ENCODE measurements around the gene CLRN2. TPM values are rescaled to one million over a fixed set of nuclear protein-coding genes. Genes with fewer than 3 reads are reported as not detected.

Gene CLRN2
- total and polyA plus RNA-seq, 2 of the 4 experiments (the other 2 are of a cell fraction) = not detected

DNA sequence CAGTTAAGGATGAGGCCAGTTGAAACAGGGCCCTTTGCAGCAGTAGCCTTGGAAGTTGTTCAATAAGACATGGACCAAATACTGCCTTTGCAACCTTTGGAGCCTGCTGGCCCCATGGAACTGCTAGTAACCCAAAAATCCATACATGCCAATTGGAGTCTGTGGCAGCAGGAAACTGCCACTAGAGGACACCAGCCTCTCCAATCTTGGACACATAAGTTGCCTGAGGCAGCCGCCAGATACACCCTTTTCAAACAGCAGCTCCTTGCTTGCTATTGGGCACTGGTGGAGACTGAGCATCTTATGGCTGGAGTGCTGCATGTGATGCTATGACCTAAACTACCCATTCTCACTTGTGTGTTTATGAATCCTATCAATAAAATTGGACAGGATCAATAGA, 47.2 kb downstream of the CLRN2 start:
- Histone ChIP-seq H3K4me1 (ENCODE audit: control insufficient read depth, insufficient read depth, low read length) (no peaks in the 10 kb centered on the region), H2AK9ac (replicated peaks; ENCODE audit: low read depth, low read length, poor library complexity) (no peak overlapping the region), H2AK5ac (ENCODE audit: low read depth, low read length) (no peak overlapping the region), H3K36me3 (ENCODE audit: control insufficient read depth, insufficient read depth, low read length) (no peaks in the 10 kb centered on the region), H2AFZ (replicated peaks; ENCODE audit: low read length, poor library complexity) (no peak overlapping the region), H4K8ac (ENCODE audit: low read depth in 2 of 2, low read length in 2 of 2) (no peak overlapping the region), H2BK120ac (ENCODE audit: low read depth, low read length) (no peak overlapping the region), H3K9me1 (ENCODE audit: insufficient read depth, low read length) (no peaks in the 10 kb centered on the region), H3K23ac (ENCODE audit: low read depth, low read length) (no peak overlapping the region), H3K4ac (ENCODE audit: low read depth, low read length) (no peak overlapping the region), H2BK5ac (ENCODE audit: low read depth, low read length, poor library complexity, severe bottlenecking) (no peak overlapping the region), H4K5ac (ENCODE audit: low read depth, low read length) (no peak overlapping the region), H4K20me1 (ENCODE audit: insufficient read depth, low read length) (no peaks in the 10 kb centered on the region), H3K9ac (ENCODE audit: low read depth, low read length) (no peak overlapping the region), H3K27ac (ENCODE audit: insufficient read depth, low read length) (no peak overlapping the region), H2BK15ac (ENCODE audit: low read depth, low read length) (no peak overlapping the region), H3K4me3 (ENCODE audit: insufficient read depth, low read depth, low read length) (no peak overlapping the region), H3K18ac (ENCODE audit: low read depth, low read length) (no peak overlapping the region), H3K14ac (replicated peaks; ENCODE audit: low read depth, low read length) (no peak overlapping the region), H3K4me2 (ENCODE audit: low read depth, low read length) (no peak overlapping the region), H2BK20ac (ENCODE audit: low read depth, low read length) (no peak overlapping the region), H3K27me3 (ENCODE audit: control insufficient read depth, insufficient read depth, low read length) (peaks cover 3% of the 10 kb centered on the region; the same call in 1 of the 2 replicates), H4K91ac (ENCODE audit: insufficient read depth, low read depth, low read length) (no peak overlapping the region), H3K56ac (ENCODE audit: extremely low read depth, insufficient read depth, low read length) (no peak overlapping the region), H3K79me1 (ENCODE audit: low read depth in 1 of 2, low read length in 2 of 2) (no peaks in the 10 kb centered on the region), H3K9me3 (ENCODE audit: control insufficient read depth, insufficient read depth, low read length) (no peaks in the 10 kb centered on the region)
- intact Hi-C loops (cut with micrococcal nuclease) = no loop called here
- no peak for ATAC-seq (ENCODE audit: low read depth)
- CTCF ChIA-PET = no interaction called here
- in situ Hi-C loops (cut with MboI; ENCODE audit: low sequenced_read_pairs) = no loop called here
- no TSS peak for BruUV-seq (replicated peaks)
- no peak for DNase-seq
- dilution Hi-C loops (cut with HindIII; ENCODE audit: low sequenced_read_pairs, unreplicated experiment) = no loop called here
- WGBS, 2 experiments (ENCODE audit: extremely low coverage in 2 of 2, insufficient read length in 1 of 2) = no CpG with 5 or more reads among the region's 1 CpG
- POLR2A ChIA-PET (ENCODE audit: unreplicated experiment) = no interaction called here
- TF ChIP-seq, protein P1, sequence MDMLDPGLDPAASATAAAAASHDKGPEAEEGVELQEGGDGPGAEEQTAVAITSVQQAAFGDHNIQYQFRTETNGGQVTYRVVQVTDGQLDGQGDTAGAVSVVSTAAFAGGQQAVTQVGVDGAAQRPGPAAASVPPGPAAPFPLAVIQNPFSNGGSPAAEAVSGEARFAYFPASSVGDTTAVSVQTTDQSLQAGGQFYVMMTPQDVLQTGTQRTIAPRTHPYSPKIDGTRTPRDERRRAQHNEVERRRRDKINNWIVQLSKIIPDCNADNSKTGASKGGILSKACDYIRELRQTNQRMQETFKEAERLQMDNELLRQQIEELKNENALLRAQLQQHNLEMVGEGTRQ (IDR thresholded peaks at IDR 0.05; ENCODE audit: low read depth, low read length) = no peak
- no peak for TF ChIP-seq CHD1 (IDR thresholded peaks at IDR 0.05; ENCODE audit: low read depth, low read length)
- TF ChIP-seq MXI1 (IDR thresholded peaks at IDR 0.05; ENCODE audit: borderline replicate concordance, low read depth, low read length) = no peak
- TF ChIP-seq, protein P2, sequence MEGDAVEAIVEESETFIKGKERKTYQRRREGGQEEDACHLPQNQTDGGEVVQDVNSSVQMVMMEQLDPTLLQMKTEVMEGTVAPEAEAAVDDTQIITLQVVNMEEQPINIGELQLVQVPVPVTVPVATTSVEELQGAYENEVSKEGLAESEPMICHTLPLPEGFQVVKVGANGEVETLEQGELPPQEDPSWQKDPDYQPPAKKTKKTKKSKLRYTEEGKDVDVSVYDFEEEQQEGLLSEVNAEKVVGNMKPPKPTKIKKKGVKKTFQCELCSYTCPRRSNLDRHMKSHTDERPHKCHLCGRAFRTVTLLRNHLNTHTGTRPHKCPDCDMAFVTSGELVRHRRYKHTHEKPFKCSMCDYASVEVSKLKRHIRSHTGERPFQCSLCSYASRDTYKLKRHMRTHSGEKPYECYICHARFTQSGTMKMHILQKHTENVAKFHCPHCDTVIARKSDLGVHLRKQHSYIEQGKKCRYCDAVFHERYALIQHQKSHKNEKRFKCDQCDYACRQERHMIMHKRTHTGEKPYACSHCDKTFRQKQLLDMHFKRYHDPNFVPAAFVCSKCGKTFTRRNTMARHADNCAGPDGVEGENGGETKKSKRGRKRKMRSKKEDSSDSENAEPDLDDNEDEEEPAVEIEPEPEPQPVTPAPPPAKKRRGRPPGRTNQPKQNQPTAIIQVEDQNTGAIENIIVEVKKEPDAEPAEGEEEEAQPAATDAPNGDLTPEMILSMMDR (conservative IDR thresholded peaks at IDR 0.05; ENCODE audit: low read depth, low read length) = no peak
- TF ChIP-seq, protein P3, sequence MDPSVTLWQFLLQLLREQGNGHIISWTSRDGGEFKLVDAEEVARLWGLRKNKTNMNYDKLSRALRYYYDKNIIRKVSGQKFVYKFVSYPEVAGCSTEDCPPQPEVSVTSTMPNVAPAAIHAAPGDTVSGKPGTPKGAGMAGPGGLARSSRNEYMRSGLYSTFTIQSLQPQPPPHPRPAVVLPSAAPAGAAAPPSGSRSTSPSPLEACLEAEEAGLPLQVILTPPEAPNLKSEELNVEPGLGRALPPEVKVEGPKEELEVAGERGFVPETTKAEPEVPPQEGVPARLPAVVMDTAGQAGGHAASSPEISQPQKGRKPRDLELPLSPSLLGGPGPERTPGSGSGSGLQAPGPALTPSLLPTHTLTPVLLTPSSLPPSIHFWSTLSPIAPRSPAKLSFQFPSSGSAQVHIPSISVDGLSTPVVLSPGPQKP (IDR thresholded peaks at IDR 0.05; ENCODE audit: borderline replicate concordance, low read depth, low read length) = no peak
- no peak for TF ChIP-seq RAD21 (IDR thresholded peaks at IDR 0.05; ENCODE audit: low read length)
- no peak for TF ChIP-seq MAZ (IDR thresholded peaks at IDR 0.05; ENCODE audit: borderline replicate concordance, low read depth, low read length)
- no peak for TF ChIP-seq NFE2L2 (IDR thresholded peaks at IDR 0.05; ENCODE audit: low read depth, low read length)
- no peak for TF ChIP-seq POLR2A (IDR thresholded peaks at IDR 0.05; ENCODE audit: low read depth, low read length)
- no peak for TF ChIP-seq CEBPB (IDR thresholded peaks at IDR 0.05; ENCODE audit: low read depth, low read length)
- no peak for TF ChIP-seq RCOR1 (IDR thresholded peaks at IDR 0.05; ENCODE audit: insufficient replicate concordance, low read length)
- no peak for TF ChIP-seq MAFK (IDR thresholded peaks at IDR 0.05; ENCODE audit: low read depth, low read length)
- TF ChIP-seq FOS (IDR thresholded peaks at IDR 0.05; ENCODE audit: low read depth, low read length) = no peak
- TF ChIP-seq RFX5 (IDR thresholded peaks at IDR 0.05; ENCODE audit: low read depth, low read length) = no peak
- TF ChIP-seq BHLHE40 (IDR thresholded peaks at IDR 0.05; ENCODE audit: low read depth, low read length) = no peak
- no peak for TF ChIP-seq SMC3 (IDR thresholded peaks at IDR 0.05; ENCODE audit: low read depth, low read length)
